GM21390 (cell line): ENCODE results near the gene ADAMTS17.
"Not testable (repeated sequence)": the region's sequence is repeated elsewhere in the genome, so short reads cannot be mapped to it uniquely, and the experiment has no call there.

ENCODE experiments used
- ATAC-seq: cut with Tn5 transposase; IDR thresholded peaks from one replicate; pipeline ENCODE4 v1.9.1; 2021; ENCODE audit not compliant: unreplicated experiment

Gene ADAMTS17

GRCh38 chr15:100340721-100341238, 995 bp downstream of the ADAMTS17 start:
- ATAC-seq, result no peak

DNA sequence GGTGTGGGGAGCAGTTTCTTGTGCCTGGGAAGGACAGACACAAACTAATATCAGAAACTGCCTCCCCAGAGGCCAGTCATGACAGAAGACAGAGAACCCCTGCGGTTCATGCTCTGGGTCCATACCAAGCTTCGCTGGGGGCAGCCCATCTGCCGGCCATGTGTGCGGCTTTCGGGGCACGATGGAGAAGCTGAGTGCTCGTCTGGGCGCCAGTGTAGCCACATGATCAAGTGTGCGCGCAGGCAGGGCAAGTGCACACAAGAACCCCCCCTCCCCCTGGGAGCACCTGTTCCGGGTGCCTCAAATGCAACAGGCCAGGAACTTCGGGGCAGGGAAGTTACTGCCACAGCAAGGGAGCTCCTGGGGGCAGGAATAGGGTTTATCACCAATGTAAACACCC, 1.8 kb downstream of the ADAMTS17 start:
- no peak for ATAC-seq

DNA sequence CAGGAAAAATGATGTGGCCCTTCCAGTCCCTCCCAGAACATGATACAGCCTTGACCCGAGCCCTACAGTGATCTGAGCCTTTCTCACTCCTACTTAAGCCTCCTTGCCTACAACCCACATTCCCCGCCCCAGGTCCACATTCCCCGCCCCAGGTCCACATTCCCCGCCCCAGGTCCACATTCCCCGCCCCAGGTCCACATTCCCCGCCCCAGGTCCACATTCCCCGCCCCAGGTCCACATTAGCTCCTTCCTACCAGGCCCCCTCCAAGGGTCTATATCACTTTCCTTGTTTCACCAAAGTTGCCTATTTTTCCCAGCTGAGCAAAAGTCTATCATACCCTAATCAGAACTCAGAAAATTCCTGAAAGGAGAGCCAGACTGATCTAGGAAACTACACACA, 2.3 kb downstream of the ADAMTS17 start:
- not testable (repeated sequence) for ATAC-seq

GRCh38 chr15:100338971-100339444, 2.8 kb downstream of the ADAMTS17 start:
- ATAC-seq, result peak; percentile 33

GRCh38 chr15:100338247-100338646, 3.5 kb downstream of the ADAMTS17 start:
- no peak for ATAC-seq

DNA sequence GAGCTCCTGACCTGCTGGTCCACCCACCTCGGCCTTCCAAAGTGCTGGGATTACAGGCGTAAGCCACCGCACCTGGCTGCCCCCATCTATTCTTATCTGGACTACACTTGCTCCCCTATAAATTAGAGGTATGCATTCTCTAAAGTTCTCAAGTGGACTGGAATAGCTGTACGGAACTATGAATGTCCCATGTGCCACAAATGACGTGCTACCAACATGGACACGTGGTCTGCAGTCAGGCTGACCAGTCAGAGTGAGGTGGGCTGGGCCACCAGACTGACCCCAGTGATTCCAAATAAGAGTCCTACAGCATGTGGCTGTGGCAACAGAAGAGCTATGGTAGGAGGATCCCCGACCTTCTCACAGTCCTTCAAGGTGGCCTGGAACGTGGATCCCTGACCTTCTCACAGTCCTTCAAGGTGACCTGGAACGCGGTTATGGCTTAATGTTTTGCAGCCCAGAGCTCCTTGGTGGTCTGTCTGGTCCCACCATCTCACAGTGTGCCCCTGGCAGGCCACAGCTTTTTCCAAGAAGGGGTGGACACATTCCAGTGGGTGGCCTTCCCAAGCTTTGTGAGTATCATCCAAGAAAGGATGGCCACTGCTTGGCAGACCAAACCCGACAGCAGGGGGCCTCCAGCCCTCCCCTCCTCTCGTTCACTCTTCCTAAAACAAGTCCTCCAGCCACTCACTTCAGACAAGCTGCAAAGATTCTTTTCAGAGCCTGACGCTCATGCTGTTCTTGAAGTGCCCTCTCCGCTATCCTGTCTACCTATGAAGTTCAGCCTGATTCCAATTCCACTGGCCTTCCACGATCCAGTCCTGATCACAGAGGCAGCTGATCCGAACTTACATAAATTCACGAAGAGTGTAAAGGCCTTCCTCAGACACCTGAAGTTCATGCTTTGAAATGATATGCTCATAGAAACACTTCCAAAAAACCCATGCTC, 4.4 kb downstream of the ADAMTS17 start:
- no peak for ATAC-seq

DNA sequence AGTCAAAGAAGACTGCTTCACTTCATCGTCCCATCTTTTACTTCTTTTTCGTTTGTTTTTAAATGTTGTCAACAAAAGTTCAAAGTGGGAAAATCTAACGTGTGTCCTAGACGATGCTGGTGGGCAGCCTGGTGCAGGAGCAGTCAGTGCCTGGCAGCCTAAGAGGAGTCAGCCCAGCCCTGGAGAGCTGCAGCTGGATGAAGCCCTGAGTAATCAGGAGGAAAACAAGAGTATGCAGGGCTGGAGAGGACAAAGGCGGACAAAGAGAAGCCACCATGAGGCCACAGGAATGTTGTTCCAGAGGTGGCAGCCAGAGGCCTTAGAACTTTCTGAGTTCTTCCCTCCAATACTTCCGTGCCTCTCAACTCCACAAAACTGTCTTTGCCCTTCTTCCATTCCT, 5.7 kb downstream of the ADAMTS17 start:
- ATAC-seq, result no peak

DNA sequence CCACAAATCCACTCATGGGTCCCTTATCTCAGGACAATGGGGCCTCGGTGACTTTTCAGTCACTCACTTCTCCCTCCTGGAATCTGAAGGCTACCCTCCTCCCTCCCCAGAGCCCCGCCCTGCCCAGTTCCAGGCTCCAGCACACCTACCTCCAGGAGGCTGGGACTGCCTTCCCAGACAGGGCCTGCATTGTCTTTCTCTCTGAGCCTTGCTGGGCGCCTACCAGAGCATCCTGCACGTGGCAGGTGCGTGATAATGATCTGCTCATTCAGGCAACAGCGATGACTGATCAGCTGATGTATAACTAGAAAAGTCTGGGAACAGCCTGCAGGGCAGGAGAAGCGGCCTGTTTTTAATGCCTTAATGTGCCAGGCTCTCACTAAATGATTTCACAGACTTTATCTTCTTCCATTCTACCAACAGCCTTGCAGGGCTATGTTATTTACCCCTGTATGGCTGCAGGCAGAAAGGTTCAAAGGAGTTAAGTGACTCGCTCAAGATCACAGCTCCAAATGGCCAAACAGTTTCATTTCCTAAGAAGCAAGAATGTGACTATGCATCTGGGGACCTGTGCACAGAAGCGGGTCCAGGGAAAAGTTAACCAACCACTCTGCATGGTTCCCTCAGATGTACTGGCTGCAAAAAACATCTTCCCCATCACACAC, 6.3 kb downstream of the ADAMTS17 start:
- no peak for ATAC-seq

GRCh38 chr15:100334905-100335304, 6.9 kb downstream of the ADAMTS17 start:
- ATAC-seq, result no peak

GRCh38 chr15:100334456-100334855, 7.3 kb downstream of the ADAMTS17 start:
- no peak for ATAC-seq

- no peak for ATAC-seq
Observed at GRCh38 chr15:100334015-100334414, 7.8 kb downstream of the ADAMTS17 start.

DNA sequence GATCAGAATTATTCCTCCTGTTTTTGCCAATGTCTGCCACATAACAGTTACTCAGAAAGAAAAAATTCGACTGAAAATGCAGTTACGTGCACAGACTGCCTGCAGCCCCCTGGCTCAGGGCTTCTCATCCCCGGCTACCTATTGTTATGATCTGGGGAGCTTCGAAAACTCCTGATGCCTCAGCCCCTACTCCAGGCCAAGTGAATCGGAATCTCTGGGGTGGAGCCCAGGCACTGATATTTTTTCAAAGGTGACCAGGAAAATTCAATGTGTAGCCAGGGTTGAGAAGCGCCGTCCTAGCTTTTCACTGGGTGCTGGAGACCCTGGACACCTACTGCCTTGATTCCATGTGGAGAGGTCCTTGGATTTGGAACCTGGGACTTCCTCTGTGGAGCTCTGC, 8.5 kb downstream of the ADAMTS17 start:
- no peak for ATAC-seq

DNA sequence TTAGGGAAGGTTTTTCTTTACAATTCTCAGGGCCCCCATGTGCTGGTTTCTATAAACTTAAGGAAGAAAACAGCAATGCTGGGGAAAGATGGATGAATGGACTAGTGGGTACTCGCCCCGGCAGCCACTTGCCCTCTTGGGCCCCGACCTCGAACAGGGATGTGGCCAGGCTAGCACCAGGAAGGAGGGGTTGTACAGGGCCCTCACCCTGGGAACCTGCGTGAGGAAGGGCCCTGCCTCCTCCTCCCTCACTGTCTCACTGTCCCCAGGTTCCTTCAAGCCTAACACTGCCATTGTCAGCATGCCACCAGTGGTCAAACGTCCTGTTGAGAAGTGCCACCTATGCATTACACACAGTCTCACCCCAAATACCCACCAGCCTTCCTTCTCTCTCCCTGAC, 9.1 kb downstream of the ADAMTS17 start:
- no peak for ATAC-seq

DNA sequence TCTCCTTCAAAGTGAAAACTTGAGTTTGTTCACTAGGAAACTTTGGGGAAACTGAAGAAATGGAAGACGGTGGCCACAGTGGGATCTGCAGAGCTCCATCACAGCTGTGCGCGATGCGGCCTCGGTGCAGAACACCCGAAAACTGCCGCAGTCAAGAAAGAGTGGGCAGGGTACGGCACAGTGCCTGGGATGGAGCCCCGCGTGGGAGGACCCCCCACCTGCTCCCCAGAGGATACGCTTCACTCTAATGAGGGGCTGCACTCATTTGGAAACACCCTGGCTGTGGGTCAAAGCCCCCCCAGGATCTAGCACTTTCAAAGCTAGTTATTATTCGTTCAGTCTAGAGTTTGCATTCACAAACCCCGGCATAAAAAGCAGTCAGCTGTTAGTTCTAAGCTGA, 9.5 kb downstream of the ADAMTS17 start:
- ATAC-seq, result no peak

DNA sequence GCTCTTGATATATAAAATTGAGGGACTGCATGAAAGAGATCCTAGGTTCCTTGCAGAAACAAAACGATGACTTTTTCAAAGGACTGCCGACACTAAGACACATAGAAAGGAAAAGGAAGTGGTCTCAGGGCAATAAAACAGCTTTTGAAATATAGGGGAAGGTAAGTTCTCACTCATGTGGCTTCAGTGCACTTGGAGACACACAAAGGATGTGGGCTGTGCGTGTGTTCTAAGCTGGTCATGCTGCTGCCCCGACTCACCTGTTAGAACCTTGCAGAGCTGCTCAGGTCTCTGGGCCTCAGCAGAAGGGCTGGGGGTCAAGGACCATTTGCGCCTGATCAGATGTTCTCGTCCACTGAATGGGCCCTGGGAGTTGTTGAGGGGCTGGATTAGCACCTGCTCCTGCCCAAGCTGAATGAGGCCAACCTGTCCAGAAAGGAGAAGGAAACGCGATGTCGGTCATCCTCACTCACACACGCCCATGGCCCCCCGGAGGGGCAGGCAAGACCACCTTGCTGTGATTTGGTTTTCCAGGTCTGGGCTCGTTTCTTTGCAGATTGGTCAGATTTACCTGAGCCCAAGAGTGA, 11.1 kb downstream of the ADAMTS17 start:
- no peak for ATAC-seq

DNA sequence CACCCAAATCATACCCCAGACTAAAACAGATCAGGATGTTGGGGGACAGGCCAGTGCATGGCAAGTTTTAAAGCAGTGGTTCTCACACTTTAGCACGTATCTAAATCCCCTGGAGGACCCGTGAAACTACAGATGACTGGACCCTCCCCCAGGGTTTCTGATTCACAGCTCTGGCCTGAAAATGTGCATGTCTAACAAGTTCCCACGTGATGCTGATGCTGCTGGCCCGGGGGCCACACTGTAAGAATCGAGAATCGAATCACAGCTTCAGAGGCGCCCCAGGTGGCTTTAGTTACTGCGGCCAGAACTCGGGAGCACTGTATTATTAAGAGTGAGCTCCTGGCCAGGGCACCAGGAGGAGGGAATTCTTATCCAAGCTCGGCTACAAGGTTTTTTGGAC, 11.6 kb downstream of the ADAMTS17 start:
- no peak for ATAC-seq

GRCh38 chr15:100328796-100329195, 13.0 kb downstream of the ADAMTS17 start:
- ATAC-seq, result no peak

- ATAC-seq, result no peak
Observed at GRCh38 chr15:100318880-100319279, 22.9 kb downstream of the ADAMTS17 start.

DNA sequence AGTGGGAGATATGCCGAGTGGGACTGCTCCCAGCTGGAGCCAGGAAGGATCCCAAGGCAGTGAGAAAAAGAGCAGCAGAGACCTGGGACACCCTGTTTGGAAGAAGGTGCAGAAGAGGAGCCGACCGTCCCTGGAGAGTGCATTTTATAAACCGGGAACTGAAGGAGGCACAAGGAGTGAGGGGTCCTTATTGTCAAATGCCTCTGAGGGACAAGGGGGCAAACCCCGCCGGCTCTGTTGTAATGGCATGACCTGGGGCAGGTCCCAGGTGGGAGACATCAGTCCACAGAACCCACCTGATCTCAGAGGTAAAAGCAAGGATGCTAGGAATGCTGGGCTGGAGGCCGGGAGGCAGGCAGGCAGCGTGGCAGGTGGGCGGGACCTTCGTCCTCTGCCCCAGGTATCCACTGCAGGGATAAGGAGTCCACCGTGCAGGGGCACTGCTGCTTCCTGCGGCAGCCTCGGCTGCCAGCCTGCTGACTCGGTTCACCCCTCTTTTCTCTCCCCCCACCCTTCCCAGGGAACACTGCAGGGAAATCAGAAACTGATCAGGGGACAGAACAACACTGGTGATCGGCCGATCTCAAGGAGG, 26.9 kb downstream of the ADAMTS17 start:
- no peak for ATAC-seq

- ATAC-seq, result no peak
Observed at GRCh38 chr15:100311833-100312476, 29.8 kb downstream of the ADAMTS17 start.
